ENCODE results near the gene VCL. TPM values are rescaled to one million over a fixed set of nuclear protein-coding genes. Genes with fewer than 3 reads are reported as not detected.
"Not testable (repeated sequence)": the region's sequence is repeated elsewhere in the genome, so short reads cannot be mapped to it uniquely, and the experiment has no call there.

The VCL gene
- polyA plus RNA-seq, 3 donors, result 119 to 129 (median 123) TPM

GRCh38 chr10:74145133-74145532, 147.2 kb downstream of the VCL start:
- DNase-seq, result peak; percentile 83

- DNase-seq, result not testable (repeated sequence)
These were observed 149.1 kb downstream of the VCL start for GRCh38 chr10:74146980-74147379.

- DNase-seq, result no peak
These were observed 152.5 kb downstream of the VCL start, which contains the start of gene AP3M1 for GRCh38 chr10:74150204-74150989. TSS of gene AP3M1 (minus strand) at chr10:74150828. CDS start at chr10:74138379, 12,449 bp downstream.

- DNase-seq, result peak; percentile 100
These were observed 153.3 kb downstream of the VCL start, which contains the start of gene ADK for GRCh38 chr10:74150990-74151878. TSS of gene ADK (plus strand) at chr10:74151221. CDS start at chr10:74151279, 58 bp downstream.

DNA sequence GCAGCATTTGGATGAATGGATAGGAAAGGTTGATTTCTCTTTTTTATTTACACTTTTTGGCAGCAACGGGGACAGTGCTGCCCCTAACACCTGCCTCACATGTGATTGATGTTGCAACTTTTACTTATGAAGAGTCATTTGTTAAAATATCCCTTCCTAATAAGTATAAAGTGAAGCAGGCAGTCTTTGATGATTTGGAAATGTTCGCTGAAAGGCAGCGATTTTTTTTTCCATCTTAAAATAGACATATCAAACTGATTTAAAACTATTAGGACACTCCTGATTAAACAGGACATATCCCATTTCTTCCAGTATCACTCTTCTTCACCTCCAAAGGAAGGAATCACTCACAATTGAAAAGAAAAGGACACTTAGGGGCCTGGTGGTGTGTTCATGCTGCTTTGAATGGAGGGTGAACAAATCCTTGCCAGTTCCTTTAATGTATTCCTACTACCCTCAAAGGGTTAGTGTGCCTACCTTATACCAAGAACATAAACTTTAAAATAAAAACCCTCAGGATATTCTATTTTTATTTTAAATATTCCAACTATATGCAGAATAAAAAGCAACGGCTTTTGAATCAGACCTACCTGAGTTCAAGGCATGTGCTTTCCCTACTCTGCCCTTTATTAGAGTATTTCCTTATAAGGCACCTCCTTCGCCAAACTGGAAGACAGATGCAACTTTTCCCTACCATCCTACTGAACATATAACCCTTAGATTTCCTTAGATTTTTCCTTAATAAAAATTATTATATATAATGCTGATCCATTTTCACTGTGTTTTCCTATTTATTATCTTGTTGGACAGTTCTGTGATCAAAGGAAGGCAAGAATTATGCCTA, 154.2 kb downstream of the VCL start:
- no peak for DNase-seq

- no peak for DNase-seq
These were observed 155.2 kb downstream of the VCL start for GRCh38 chr10:74153123-74153522.

DNA sequence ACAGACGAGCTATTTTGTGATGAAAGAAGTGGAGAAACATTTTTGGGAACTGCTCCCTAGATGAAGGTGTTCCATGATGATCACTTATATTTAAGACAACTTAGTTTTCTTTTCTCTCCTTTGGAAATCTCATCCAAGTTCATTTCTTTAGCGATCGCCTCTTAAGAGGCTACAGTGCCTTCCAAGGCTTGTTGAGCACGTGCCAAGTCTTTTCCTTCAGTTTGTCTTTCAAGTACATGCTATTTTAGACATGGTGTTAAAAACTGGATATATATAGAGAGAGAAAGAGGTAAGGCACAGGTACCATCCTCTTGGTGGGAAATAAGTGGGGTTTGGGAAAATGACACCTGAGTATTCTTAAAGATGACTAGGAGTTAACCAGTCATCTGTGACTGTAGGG, 155.8 kb downstream of the VCL start:
- no peak for DNase-seq

- DNase-seq, result no peak
These were observed 159.0 kb downstream of the VCL start for GRCh38 chr10:74156919-74157289.

DNA sequence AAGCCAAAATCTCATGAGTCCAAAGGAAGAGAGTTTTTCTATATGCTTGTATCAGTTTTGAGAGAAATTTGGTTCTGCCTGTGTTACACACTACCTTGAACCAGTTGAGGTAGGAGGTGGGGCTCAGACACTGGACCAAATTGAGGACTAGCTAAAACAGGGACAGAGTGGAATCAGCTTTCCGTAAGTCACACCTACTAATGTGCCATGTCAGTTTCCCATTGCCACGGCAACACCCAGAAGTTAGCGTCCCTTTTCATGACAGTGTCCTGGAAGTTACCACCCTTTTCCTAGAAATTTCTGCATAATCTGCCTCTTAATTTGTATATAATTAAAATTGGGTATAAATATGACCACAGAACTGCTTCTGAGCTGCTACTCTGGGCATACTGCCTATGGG, 162.1 kb downstream of the VCL start:
- no peak for DNase-seq

GRCh38 chr10:74163319-74164068, 165.6 kb downstream of the VCL start:
- no peak for DNase-seq

DNA sequence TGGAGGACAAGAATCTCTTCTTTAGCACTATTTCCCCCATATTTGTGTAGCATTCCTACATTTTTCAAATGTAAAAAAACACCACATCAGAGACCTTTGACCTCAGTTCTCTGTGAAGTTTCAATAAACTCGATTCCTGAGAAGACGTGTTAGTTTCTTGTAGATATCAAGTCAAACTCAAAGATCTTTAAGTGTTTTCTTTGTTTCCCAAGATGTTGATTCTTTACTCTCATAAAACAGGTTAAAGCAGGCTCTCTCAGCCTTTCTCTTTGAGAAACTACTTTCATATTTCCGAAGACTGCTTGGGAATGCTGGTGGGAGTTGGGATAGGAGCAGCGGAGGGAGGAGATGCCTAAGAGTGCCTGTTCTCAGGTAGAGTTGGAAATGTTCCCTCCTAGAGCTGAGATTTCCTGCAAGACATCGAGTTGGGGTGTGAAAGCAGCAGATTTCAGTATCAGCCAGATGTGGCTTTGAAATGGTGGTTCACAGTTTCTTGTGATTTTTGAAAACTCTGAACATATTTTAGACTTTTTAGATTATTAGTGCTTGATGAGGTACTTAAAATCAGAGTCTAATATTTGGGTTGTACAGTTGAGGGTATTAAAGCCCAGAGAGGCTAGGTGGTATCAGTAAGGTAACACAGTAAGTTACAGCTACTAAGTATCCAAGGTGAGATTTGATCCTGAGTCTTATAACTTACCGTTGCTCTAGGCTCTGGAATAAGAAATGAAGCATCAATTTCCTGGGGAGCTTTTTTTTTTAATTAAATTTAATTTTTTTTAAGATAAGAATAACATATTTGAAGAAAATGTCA, 167.0 kb downstream of the VCL start:
- no peak for DNase-seq

GRCh38 chr10:74165530-74165901, 167.6 kb downstream of the VCL start:
- no peak for DNase-seq

GRCh38 chr10:74167443-74167842, 169.5 kb downstream of the VCL start:
- DNase-seq, result no peak

Other genes with a start within 250 kb of the VCL start
- 10 to 100 TPM; 50.0 to 55.2 (median 54.5) TPM for gene CHCHD1, start 216.1 kb upstream of the VCL start, polyA plus RNA-seq (ENCODE audit: insufficient read length in 3 of 3)
- gene ZSWIM8, start 212.5 kb upstream of the VCL start, polyA plus RNA-seq (ENCODE audit: insufficient read length in 3 of 3), result 100 to 1,000 TPM in 2 of 3 donors, 10 to 100 TPM in 1; 98.2 to 126 (median 125) TPM
- gene NDST2, start 186.5 kb upstream of the VCL start, polyA plus RNA-seq (ENCODE audit: insufficient read length in 3 of 3), result 10 to 100 TPM; 32.8 to 46.7 (median 41.7) TPM
- gene CAMK2G, start 123.6 kb upstream of the VCL start, polyA plus RNA-seq (ENCODE audit: insufficient read length in 3 of 3), result 10 to 100 TPM; 21.5 to 35.9 (median 33.2) TPM
- gene PLAU, start 87.0 kb upstream of the VCL start, polyA plus RNA-seq (ENCODE audit: insufficient read length in 3 of 3), result 10 to 100 TPM; 13.3 to 17.6 (median 15.4) TPM
- gene AP3M1, start 152.7 kb downstream of the VCL start, polyA plus RNA-seq (ENCODE audit: insufficient read length in 3 of 3), result 10 to 100 TPM; 52.4 to 61.1 (median 55.4) TPM
- gene ADK, start 153.1 kb downstream of the VCL start, polyA plus RNA-seq (ENCODE audit: insufficient read length in 3 of 3), result 10 to 100 TPM; 27.4 to 29.5 (median 28.2) TPM

All from renal pelvis (tissue), 4 donors.